HEK293T (cell line): Measurements from ENCODE around the gene LRRC4C.

ENCODE experiments used
- BHLHE40 ChIP-seq: fragments of 450-650 bp; IDR thresholded peaks from 2 replicates; pipeline ENCODE4 v1.6.1; 2016; ENCODE audit warnings: mild to moderate bottlenecking, moderate library complexity, borderline replicate concordance
- ELF4 ChIP-seq: fragments of 450-650 bp; IDR thresholded peaks from 2 replicates; pipeline ENCODE4 v1.6.1; 2017; ENCODE audit warnings: antibody characterized with exemption
- FOXM1 ChIP-seq: fragments of 450-650 bp; IDR thresholded peaks from 2 replicates; pipeline ENCODE4 v1.6.1; 2017; ENCODE audit warnings: mild to moderate bottlenecking, borderline replicate concordance
- HDGF ChIP-seq: fragments of 450-650 bp; IDR thresholded peaks from 2 replicates; pipeline ENCODE4 v1.6.1; 2017; ENCODE audit warnings: antibody characterized with exemption, borderline replicate concordance
- LEF1 ChIP-seq: fragments of 450-650 bp; IDR thresholded peaks from 2 replicates; pipeline ENCODE4 v1.6.1; 2017; ENCODE audit warnings: mild to moderate bottlenecking, borderline replicate concordance
- NFRKB ChIP-seq: fragments of 450-650 bp; IDR thresholded peaks from 2 replicates; pipeline ENCODE4 v1.6.1; 2016; ENCODE audit warnings: mild to moderate bottlenecking, moderate library complexity
- SP1 ChIP-seq: fragments of 450-650 bp; IDR thresholded peaks from 2 replicates; pipeline ENCODE4 v1.6.1; 2017
- TARDBP ChIP-seq: fragments of 450-650 bp; IDR thresholded peaks from 2 replicates; pipeline ENCODE4 v1.6.1; 2016
- ZNF384 ChIP-seq: fragments of 450-650 bp; IDR thresholded peaks from 2 replicates; pipeline ENCODE4 v1.6.1; 2016

DNA sequence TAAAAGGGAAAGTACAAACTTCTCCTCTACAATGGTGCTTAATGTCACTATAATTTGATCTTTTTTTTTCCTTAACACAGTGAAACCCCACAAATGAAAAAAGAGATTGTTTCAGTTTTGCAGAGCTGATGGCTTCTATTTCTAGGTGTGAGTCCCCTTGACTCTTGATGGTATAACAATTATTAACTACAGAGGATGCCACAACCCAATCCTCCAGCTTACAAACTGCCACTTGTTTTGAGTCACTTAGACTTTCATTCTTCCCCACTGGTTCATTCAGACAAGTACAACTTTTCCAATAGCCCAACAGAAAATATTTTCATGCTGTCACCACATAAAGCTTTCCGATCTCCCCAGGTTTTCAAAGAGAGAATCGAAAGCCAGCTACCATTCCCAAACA, 812.2 kb downstream of the LRRC4C start:
- no peak for TF ChIP-seq HDGF
- no peak for TF ChIP-seq NFRKB
- no peak for TF ChIP-seq ZNF384
- TF ChIP-seq SP1: no peak
- no peak for TF ChIP-seq BHLHE40
- no peak for TF ChIP-seq ELF4
- no peak for TF ChIP-seq TARDBP
- no peak for TF ChIP-seq LEF1
- TF ChIP-seq FOXM1: no peak
